ENCODE measurements around the gene ELMOD1.

The ELMOD1 gene

GRCh38 chr11:107688322-107688918 is 97.5 kb downstream of the ELMOD1 start:
- DNase-seq (ENCODE audit: low spot score): no peak

- peak; percentile 58 for DNase-seq (ENCODE audit: low spot score)
Measured at GRCh38 chr11:107689317-107690202, 98.6 kb downstream of the ELMOD1 start.

- DNase-seq (ENCODE audit: low spot score): no peak
Measured at GRCh38 chr11:107691000-107691750, 100.2 kb downstream of the ELMOD1 start.

GRCh38 chr11:107695446-107695845 is 104.5 kb downstream of the ELMOD1 start:
- no peak for DNase-seq (ENCODE audit: low spot score)

GRCh38 chr11:107696140-107696539 is 105.2 kb downstream of the ELMOD1 start:
- peak; percentile 56 for DNase-seq (ENCODE audit: low spot score)

- DNase-seq (ENCODE audit: low spot score): no peak
Measured at GRCh38 chr11:107697291-107697690, 106.3 kb downstream of the ELMOD1 start.

GRCh38 chr11:107699371-107700285 is 108.7 kb downstream of the ELMOD1 start:
- no peak for DNase-seq (ENCODE audit: low spot score)

- no peak for DNase-seq (ENCODE audit: low spot score)
Measured at GRCh38 chr11:107702109-107702660, 111.2 kb downstream of the ELMOD1 start.

GRCh38 chr11:107702723-107703122 is 111.8 kb downstream of the ELMOD1 start:
- DNase-seq (ENCODE audit: low spot score): no peak

GRCh38 chr11:107704451-107704850 is 113.5 kb downstream of the ELMOD1 start:
- DNase-seq (ENCODE audit: low spot score): peak; percentile 19

- DNase-seq (ENCODE audit: low spot score): peak; percentile 64
Measured at GRCh38 chr11:107705027-107705426, 114.1 kb downstream of the ELMOD1 start.

- DNase-seq (ENCODE audit: low spot score): no peak
Measured at GRCh38 chr11:107706531-107706930, 115.6 kb downstream of the ELMOD1 start.

- no peak for DNase-seq (ENCODE audit: low spot score)
Measured at GRCh38 chr11:107707215-107707671, 116.3 kb downstream of the ELMOD1 start.

- no peak for DNase-seq (ENCODE audit: low spot score)
Measured at GRCh38 chr11:107707807-107708206, 116.9 kb downstream of the ELMOD1 start.

- no peak for DNase-seq (ENCODE audit: low spot score)
Measured at GRCh38 chr11:107708792-107709191, 117.8 kb downstream of the ELMOD1 start.

GRCh38 chr11:107710301-107710700 is 119.4 kb downstream of the ELMOD1 start:
- no peak for DNase-seq (ENCODE audit: low spot score)

- DNase-seq (ENCODE audit: low spot score): no peak
Measured at GRCh38 chr11:107711861-107712755, 121.2 kb downstream of the ELMOD1 start, which contains the start of gene SLN. TSS of gene SLN (minus strand) at chr11:107712056.

GRCh38 chr11:107713009-107713408 is 122.1 kb downstream of the ELMOD1 start:
- no peak for DNase-seq (ENCODE audit: low spot score)

Measured in AG08396 (cell line).